ENCODE measurements around the gene BIRC2.
"Not testable (repeated sequence)": the region's sequence is repeated elsewhere in the genome, so short reads cannot be mapped to it uniquely, and the experiment has no call there.

BIRC2 gene

GRCh38 chr11:102323542-102324251 is 23.3 kb upstream of the BIRC2 start:
- DNase-seq (ENCODE audit: low read depth): peak; percentile 61

GRCh38 chr11:102325088-102325487 is 21.9 kb upstream of the BIRC2 start:
- DNase-seq (ENCODE audit: low read depth): no peak

- no peak for DNase-seq (ENCODE audit: low read depth)
These were observed 18.3 kb upstream of the BIRC2 start for GRCh38 chr11:102328748-102329147.

DNA sequence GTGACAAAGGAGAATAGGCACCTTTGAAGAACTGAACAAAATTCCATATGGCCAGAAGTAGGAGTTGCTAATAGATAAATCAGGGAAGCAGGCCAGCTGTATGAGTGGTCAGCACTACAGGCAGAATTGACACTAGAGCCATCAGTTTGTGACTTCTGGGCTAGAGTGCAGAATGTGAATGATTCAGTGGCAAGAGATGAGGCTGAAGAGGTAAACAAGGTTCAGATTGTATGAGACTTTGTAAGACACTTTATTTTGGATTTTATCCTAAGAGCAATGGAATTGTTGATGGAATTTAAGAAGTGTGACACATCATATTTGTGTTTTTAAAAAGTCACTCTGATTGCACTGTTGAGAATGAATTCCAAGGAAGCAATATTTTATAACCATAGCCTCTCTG is 16.8 kb upstream of the BIRC2 start:
- DNase-seq (ENCODE audit: low read depth): no peak

- no peak for DNase-seq (ENCODE audit: low read depth)
These were observed 15.7 kb upstream of the BIRC2 start for GRCh38 chr11:102331341-102331740.

DNA sequence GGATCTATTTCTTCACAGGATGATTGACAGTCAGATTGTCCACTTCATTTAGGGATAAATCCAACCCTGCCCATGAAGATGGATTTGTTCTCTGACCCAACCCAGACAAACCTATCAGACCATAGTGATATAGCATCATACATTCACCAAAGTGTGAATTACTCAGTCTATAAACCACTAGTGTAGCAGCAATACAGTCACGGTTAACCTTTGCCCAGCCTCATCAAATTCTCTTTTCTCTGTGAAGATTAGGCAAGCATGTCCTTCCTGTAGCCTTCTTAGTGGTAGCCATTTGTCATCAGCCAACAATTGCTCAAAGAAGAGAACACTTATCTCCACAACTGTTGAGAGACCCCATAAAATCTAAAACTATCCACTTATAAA is 14.4 kb upstream of the BIRC2 start:
- DNase-seq (ENCODE audit: low read depth): no peak

GRCh38 chr11:102338479-102339010 is 8.5 kb upstream of the BIRC2 start:
- DNase-seq (ENCODE audit: low read depth): no peak

DNA sequence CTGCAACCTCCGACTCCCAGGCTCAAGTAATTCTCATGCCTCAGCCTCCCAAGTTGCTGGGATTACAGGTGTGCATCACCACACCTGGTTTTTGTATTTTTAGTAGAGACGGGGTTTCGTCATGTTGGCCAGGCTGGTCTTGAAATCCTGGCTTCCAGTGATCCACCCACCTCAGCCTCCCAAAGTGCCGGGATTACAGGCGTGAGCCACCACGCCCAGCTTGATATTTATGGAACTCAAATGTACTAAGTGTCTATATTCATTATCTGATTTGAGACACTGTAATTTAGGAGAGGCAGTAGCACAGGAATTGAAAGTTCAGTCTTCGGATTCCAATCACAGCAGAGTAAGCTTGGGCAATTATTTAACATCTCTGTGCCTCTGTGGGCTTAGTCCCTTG is 5.7 kb upstream of the BIRC2 start:
- DNase-seq (ENCODE audit: low read depth): not testable (repeated sequence)

DNA sequence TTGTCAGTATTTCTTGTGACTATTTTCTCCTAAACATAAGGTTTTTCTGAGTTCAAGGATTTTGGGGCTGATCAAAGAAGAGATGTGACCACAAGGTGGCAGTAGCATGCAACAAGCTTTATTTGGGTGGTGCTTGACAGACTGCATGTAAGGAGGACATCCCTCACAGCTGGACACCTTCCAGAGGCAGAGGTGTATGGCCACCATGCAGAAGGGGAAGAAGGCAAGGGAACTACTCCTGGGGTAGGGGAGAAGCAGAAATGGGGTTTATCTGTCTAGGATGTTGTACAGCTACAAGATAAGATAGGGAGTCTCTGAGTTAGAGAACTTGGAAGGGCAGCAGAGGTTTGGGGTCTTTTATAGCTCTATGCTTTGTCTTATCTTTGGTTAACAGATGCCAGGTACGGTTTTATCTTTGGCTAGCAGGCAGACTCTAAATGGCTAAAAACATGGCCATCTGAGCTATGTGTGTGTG is 5.1 kb upstream of the BIRC2 start:
- DNase-seq (ENCODE audit: low read depth): no peak

DNA sequence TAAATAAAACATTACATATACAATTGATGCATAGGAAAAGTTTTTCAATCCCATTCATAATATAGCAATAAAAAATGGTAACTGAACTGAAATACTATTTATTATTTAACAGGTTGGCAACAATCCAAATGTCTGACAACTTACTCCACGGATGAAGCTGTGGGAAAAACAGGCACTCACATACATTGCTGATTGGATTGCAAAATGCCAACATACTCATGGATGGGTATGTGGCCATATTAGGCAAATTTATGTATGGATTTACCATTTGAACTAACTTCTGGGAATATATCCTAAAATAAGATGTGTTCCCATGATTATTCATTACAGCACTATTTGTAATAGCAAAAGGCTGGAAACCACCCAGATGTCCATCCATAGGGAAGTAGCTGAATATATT is 3.2 kb upstream of the BIRC2 start:
- no peak for DNase-seq (ENCODE audit: low read depth)

DNA sequence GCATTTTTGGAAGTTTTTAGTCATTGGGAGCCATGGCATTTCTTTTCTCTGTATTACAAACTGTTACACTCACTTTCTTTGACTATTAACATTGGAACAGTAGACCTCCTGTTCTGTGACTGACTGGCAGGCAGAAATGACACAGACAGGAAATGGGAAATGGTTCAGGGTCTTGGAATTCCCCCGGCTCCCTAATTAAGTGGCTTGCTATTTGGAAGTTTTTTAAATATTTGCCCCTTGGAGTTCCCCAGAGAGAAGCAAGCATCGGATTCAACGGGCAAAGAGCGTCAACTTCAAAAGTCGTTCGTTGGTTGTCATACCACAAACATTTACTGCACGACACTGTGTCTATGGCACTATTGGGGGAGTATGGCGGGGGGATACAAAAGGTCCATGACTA is 1.1 kb upstream of the BIRC2 start:
- peak; percentile 53 for DNase-seq (ENCODE audit: low read depth)

DNA sequence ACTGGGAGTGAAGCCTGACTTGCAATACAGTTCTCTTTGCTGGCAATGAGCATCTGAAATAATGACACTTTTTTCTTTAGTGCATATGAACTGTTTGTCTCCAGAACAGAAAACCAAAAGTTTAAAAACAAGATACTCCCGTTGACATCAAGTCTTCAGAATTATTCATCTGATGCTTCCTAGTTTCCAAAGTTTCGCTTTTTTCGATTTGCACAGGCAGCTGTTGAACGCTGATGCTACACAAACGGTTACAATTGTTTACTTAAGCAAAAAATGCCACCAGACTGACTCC is 612 bp upstream of the BIRC2 start:
- no peak for DNase-seq (ENCODE audit: low read depth)

GRCh38 chr11:102347462-102348370 is 702 bp downstream of the BIRC2 start:
- DNase-seq (ENCODE audit: low read depth): no peak

DNA sequence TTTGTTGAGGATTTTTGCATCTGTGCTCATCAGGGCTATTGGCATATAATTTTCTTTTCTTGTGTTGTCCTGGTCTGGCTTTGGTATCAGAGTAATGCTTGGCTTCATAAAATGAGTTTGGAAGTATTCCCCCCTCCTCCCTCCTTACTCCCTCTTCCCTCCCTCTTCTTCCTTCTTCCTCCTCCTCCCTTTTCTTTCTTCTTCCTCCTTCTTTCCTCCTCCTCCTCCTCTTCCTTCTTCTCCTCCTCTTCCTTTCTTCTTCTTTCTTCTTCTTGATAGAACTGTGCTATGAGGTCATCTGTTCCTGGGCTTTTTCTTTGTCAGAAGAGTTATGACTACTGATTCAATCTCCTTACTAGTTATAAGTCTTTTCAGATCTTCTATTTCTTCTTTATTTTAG is 10.1 kb downstream of the BIRC2 start:
- DNase-seq (ENCODE audit: low read depth): no peak

GRCh38 chr11:102359372-102359771 is 12.4 kb downstream of the BIRC2 start:
- no peak for DNase-seq (ENCODE audit: low read depth)

GRCh38 chr11:102360681-102361080 is 13.7 kb downstream of the BIRC2 start:
- no peak for DNase-seq (ENCODE audit: low read depth)

DNA sequence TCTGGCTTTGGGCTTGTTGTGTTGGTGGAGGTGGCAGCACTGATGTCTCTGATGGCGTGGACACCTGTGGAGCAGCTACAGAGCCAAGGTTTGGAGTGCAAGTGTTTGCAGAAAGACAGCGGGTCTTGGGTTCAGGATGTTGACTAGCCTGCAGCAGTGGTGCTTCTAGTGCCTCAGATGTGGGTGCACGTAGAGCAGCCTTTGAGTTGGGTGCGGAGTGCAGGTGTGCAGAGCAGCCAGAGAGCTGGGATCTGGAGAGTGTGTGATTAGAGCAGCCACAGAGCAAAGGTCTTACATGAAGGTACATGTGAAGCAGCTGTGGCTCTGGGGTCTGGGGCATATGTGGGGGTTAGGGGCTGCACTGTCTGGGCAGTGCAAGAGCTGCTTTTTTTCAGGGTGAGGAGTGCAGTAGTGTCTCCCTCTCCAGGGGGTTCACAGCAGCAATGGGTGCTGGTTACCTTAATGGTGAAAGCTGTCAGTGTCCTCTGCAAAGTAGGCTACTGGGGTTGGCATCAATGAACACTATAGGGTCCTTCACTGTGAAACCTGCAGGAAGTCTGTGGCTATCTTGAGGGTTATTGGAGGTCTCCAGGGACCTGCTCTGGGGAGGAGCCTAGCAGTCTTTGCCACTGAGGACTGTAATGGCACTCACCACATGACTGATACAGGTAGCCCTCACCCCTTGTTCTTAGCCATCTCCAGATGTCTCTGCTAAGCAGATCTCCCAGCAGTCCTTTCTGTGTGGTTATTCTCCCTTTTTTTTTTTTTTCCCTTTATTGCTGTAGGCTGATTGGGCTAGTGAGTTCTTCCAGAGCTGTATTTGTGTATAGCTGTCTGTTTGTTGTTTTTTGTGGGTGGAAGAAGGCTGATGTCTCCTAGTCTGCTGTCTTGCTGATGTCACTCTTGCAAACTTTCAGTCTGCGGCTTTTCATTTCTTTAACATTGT is 14.3 kb downstream of the BIRC2 start:
- DNase-seq (ENCODE audit: low read depth): no peak

DNA sequence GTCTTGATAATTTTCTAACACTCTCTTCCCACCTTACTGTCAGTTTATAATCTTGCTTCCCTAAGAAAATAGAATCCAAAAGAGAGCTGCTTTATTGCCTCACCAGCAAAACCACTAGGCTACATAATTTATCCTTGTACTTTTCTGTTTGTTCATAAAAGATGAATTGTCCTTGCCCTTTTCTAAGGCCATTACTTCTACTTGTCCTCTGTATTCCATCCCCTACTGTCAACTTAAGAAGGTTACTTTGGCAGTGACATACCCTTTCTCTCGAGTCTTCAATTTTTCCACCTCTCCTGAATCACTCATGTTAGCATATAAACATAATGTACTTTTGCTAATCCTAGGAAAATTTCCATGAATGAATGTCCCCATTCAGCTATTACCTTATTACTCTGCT is 18.0 kb downstream of the BIRC2 start:
- DNase-seq (ENCODE audit: low read depth): no peak

DNA sequence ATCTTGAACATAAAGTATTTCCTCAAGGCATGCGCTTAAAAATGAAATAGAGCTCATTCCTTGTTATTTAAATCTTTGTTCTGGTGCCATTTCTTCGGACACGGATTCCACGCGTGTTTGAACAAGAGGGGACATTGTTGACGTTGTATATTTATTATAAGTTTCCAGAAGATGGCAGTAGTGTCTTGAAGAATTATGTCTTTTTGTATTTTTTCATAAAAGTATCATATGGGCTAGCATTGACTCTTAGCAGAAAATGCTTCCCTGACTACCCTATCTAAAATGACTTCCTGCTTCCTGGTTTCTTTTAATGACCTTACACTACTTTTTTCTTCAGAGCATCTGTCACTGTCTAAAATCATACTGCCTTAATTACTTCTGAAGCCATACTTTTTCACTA is 20.4 kb downstream of the BIRC2 start:
- DNase-seq (ENCODE audit: low read depth): no peak

GRCh38 chr11:102368472-102368871 is 21.5 kb downstream of the BIRC2 start:
- no peak for DNase-seq (ENCODE audit: low read depth)

GRCh38 chr11:102374633-102375424 is 27.8 kb downstream of the BIRC2 start:
- not testable (repeated sequence) for DNase-seq (ENCODE audit: low read depth)

Measured in HS-27A (cell line).